ENCODE data around the gene SHISA9.

SHISA9 gene

GRCh38 chr16:13189250-13189649 lies 287.9 kb downstream of the SHISA9 start:
- Histone ChIP-seq H3K4me3 (ENCODE audit: low read length) (no peak overlapping the region), H3K9ac (ENCODE audit: low read length) (no peak overlapping the region), H3K27me3 (ENCODE audit: control insufficient read depth, insufficient read depth, low read length) (no peaks in the 10 kb centered on the region), H3K4me1 (ENCODE audit: control insufficient read depth, insufficient read depth, low read length) (no peaks in the 10 kb centered on the region), H3K27ac (ENCODE audit: low read depth, low read length) (no peak overlapping the region), H3K36me3 (ENCODE audit: control insufficient read depth, insufficient read depth, low read length) (no peaks in the 10 kb centered on the region)

- H3K27me3 ChIP-seq (ENCODE audit: control insufficient read depth, insufficient read depth, low read length): no peaks in the 10 kb centered on the region
- H3K4me3 ChIP-seq (ENCODE audit: low read length): no peak overlapping the region
- no peak overlapping the region for H3K9ac ChIP-seq (ENCODE audit: low read length)
- no peak overlapping the region for H3K27ac ChIP-seq (ENCODE audit: low read depth, low read length)
- H3K4me1 ChIP-seq (ENCODE audit: control insufficient read depth, insufficient read depth, low read length): no peaks in the 10 kb centered on the region
- H3K36me3 ChIP-seq (ENCODE audit: control insufficient read depth, insufficient read depth, low read length): no peaks in the 10 kb centered on the region
These were observed 292.3 kb downstream of the SHISA9 start for GRCh38 chr16:13193721-13194120.

- Histone ChIP-seq H3K9ac (ENCODE audit: low read length) (no peak overlapping the region), H3K27me3 (ENCODE audit: control insufficient read depth, insufficient read depth, low read length) (no peaks in the 10 kb centered on the region), H3K4me3 (ENCODE audit: low read length) (no peak overlapping the region), H3K4me1 (ENCODE audit: control insufficient read depth, insufficient read depth, low read length) (no peaks in the 10 kb centered on the region), H3K36me3 (ENCODE audit: control insufficient read depth, insufficient read depth, low read length) (no peaks in the 10 kb centered on the region), H3K27ac (ENCODE audit: low read depth, low read length) (no peak overlapping the region)
These were observed 293.4 kb downstream of the SHISA9 start for GRCh38 chr16:13194766-13195165.

GRCh38 chr16:13203725-13204124 lies 302.3 kb downstream of the SHISA9 start:
- Histone ChIP-seq H3K36me3 (ENCODE audit: control insufficient read depth, insufficient read depth, low read length) (no peaks in the 10 kb centered on the region), H3K9ac (ENCODE audit: low read length) (no peak overlapping the region), H3K27me3 (ENCODE audit: control insufficient read depth, insufficient read depth, low read length) (no peaks in the 10 kb centered on the region), H3K27ac (ENCODE audit: low read depth, low read length) (no peak overlapping the region), H3K4me3 (ENCODE audit: low read length) (no peak overlapping the region), H3K4me1 (ENCODE audit: control insufficient read depth, insufficient read depth, low read length) (no peaks in the 10 kb centered on the region)

GRCh38 chr16:13205352-13205751 lies 304.0 kb downstream of the SHISA9 start:
- Histone ChIP-seq H3K4me1 (ENCODE audit: control insufficient read depth, insufficient read depth, low read length) (no peaks in the 10 kb centered on the region), H3K9ac (ENCODE audit: low read length) (no peak overlapping the region), H3K27me3 (ENCODE audit: control insufficient read depth, insufficient read depth, low read length) (no peaks in the 10 kb centered on the region), H3K27ac (ENCODE audit: low read depth, low read length) (no peak overlapping the region), H3K36me3 (ENCODE audit: control insufficient read depth, insufficient read depth, low read length) (no peaks in the 10 kb centered on the region), H3K4me3 (ENCODE audit: low read length) (no peak overlapping the region)

GRCh38 chr16:13206606-13207005 lies 305.2 kb downstream of the SHISA9 start:
- no peaks in the 10 kb centered on the region for H3K4me1 ChIP-seq (ENCODE audit: control insufficient read depth, insufficient read depth, low read length)
- H3K36me3 ChIP-seq (ENCODE audit: control insufficient read depth, insufficient read depth, low read length): no peaks in the 10 kb centered on the region
- H3K4me3 ChIP-seq (ENCODE audit: low read length): no peak overlapping the region
- H3K27ac ChIP-seq (ENCODE audit: low read depth, low read length): no peak overlapping the region
- no peaks in the 10 kb centered on the region for H3K27me3 ChIP-seq (ENCODE audit: control insufficient read depth, insufficient read depth, low read length)
- no peak overlapping the region for H3K9ac ChIP-seq (ENCODE audit: low read length)

- H3K4me3 ChIP-seq (ENCODE audit: low read length): no peak overlapping the region
- no peaks in the 10 kb centered on the region for H3K36me3 ChIP-seq (ENCODE audit: control insufficient read depth, insufficient read depth, low read length)
- H3K27me3 ChIP-seq (ENCODE audit: control insufficient read depth, insufficient read depth, low read length): no peaks in the 10 kb centered on the region
- no peak overlapping the region for H3K27ac ChIP-seq (ENCODE audit: low read depth, low read length)
- no peaks in the 10 kb centered on the region for H3K4me1 ChIP-seq (ENCODE audit: control insufficient read depth, insufficient read depth, low read length)
- no peak overlapping the region for H3K9ac ChIP-seq (ENCODE audit: low read length)
These were observed 305.8 kb downstream of the SHISA9 start for GRCh38 chr16:13207151-13207550.

- no peaks in the 10 kb centered on the region for H3K4me1 ChIP-seq (ENCODE audit: control insufficient read depth, insufficient read depth, low read length)
- no peaks in the 10 kb centered on the region for H3K36me3 ChIP-seq (ENCODE audit: control insufficient read depth, insufficient read depth, low read length)
- H3K27ac ChIP-seq (ENCODE audit: low read depth, low read length): no peak overlapping the region
- H3K9ac ChIP-seq (ENCODE audit: low read length): no peak overlapping the region
- H3K27me3 ChIP-seq (ENCODE audit: control insufficient read depth, insufficient read depth, low read length): no peaks in the 10 kb centered on the region
- H3K4me3 ChIP-seq (ENCODE audit: low read length): no peak overlapping the region
These were observed 322.3 kb downstream of the SHISA9 start for GRCh38 chr16:13223666-13224065.

- Histone ChIP-seq H3K4me1 (ENCODE audit: control insufficient read depth, insufficient read depth, low read length) (no peaks in the 10 kb centered on the region), H3K36me3 (ENCODE audit: control insufficient read depth, insufficient read depth, low read length) (no peaks in the 10 kb centered on the region), H3K27ac (ENCODE audit: low read depth, low read length) (no peak overlapping the region)
These were observed 327.6 kb downstream of the SHISA9 start for GRCh38 chr16:13229039-13229438.

GRCh38 chr16:13231365-13231764 lies 330.0 kb downstream of the SHISA9 start:
- Histone ChIP-seq H3K36me3 (ENCODE audit: control insufficient read depth, insufficient read depth, low read length) (no peaks in the 10 kb centered on the region), H3K27me3 (ENCODE audit: control insufficient read depth, insufficient read depth, low read length) (no peaks in the 10 kb centered on the region), H3K9ac (ENCODE audit: low read length) (no peak overlapping the region), H3K4me3 (ENCODE audit: low read length) (no peak overlapping the region), H3K4me1 (ENCODE audit: control insufficient read depth, insufficient read depth, low read length) (no peaks in the 10 kb centered on the region), H3K27ac (ENCODE audit: low read depth, low read length) (no peak overlapping the region)

More at GRCh38 chr16:13229039-13229438, 327.6 kb downstream of the SHISA9 start:
- Histone ChIP-seq H3K4me3 (ENCODE audit: low read length) (no peak overlapping the region), H3K9ac (ENCODE audit: low read length) (no peak overlapping the region), H3K27me3 (ENCODE audit: control insufficient read depth, insufficient read depth, low read length) (no peaks in the 10 kb centered on the region)

- H3K27ac ChIP-seq (ENCODE audit: low read depth, low read length): no peak overlapping the region
- H3K4me3 ChIP-seq (ENCODE audit: low read length): no peak overlapping the region
- no peaks in the 10 kb centered on the region for H3K4me1 ChIP-seq (ENCODE audit: control insufficient read depth, insufficient read depth, low read length)
- H3K9ac ChIP-seq (ENCODE audit: low read length): no peak overlapping the region
- no peaks in the 10 kb centered on the region for H3K36me3 ChIP-seq (ENCODE audit: control insufficient read depth, insufficient read depth, low read length)
- H3K27me3 ChIP-seq (ENCODE audit: control insufficient read depth, insufficient read depth, low read length): no peaks in the 10 kb centered on the region
These were observed 333.6 kb downstream of the SHISA9 start for GRCh38 chr16:13234999-13235398.

- Histone ChIP-seq H3K9ac (ENCODE audit: low read length) (no peak overlapping the region), H3K36me3 (ENCODE audit: control insufficient read depth, insufficient read depth, low read length) (no peaks in the 10 kb centered on the region), H3K4me3 (ENCODE audit: low read length) (no peak overlapping the region), H3K4me1 (ENCODE audit: control insufficient read depth, insufficient read depth, low read length) (no peaks in the 10 kb centered on the region), H3K27me3 (ENCODE audit: control insufficient read depth, insufficient read depth, low read length) (no peaks in the 10 kb centered on the region), H3K27ac (ENCODE audit: low read depth, low read length) (no peak overlapping the region)
These were observed 334.9 kb downstream of the SHISA9 start for GRCh38 chr16:13236308-13236707.

GRCh38 chr16:13238182-13238581 lies 336.8 kb downstream of the SHISA9 start:
- Histone ChIP-seq H3K27me3 (ENCODE audit: control insufficient read depth, insufficient read depth, low read length) (no peaks in the 10 kb centered on the region), H3K4me1 (ENCODE audit: control insufficient read depth, insufficient read depth, low read length) (no peaks in the 10 kb centered on the region), H3K9ac (ENCODE audit: low read length) (no peak overlapping the region), H3K36me3 (ENCODE audit: control insufficient read depth, insufficient read depth, low read length) (no peaks in the 10 kb centered on the region), H3K4me3 (ENCODE audit: low read length) (no peak overlapping the region), H3K27ac (ENCODE audit: low read depth, low read length) (no peak overlapping the region)

Measured in rectal smooth muscle tissue (tissue), 1 donor.